Body of pancreas (tissue), 4 donors: ENCODE data around the gene SLC26A4.

ENCODE experiments used
- CTCF ChIP-seq, 7 experiments: fragments of 450-650 bp in 4 of 7; fragments of 200-600 bp in 3 of 7; sonication (generic) in 3 of 7; IDR thresholded peaks; one replicate each; pipeline ENCODE4 v1.5.1; 2016 to 2019; ENCODE audit warnings: antibody characterized with exemption in 7 of 7
- POLR2A ChIP-seq, 3 donors: fragments of 450-650 bp; IDR thresholded peaks; one replicate each; pipeline ENCODE4 v1.6.1; 2016; ENCODE audit warnings: antibody characterized with exemption in 3 of 3, mild to moderate bottlenecking in 2 of 3

GRCh38 chr7:107746006-107746405 is 85.4 kb downstream of the SLC26A4 start:
- TF ChIP-seq CTCF (IDR thresholded peaks at IDR 0.05) (no peak), POLR2A (IDR thresholded peaks at IDR 0.05) (no peak)
